PFSK-1 (cell line): ENCODE data around the gene TTC39C.

Experiments
- POLR2AphosphoS5 ChIP-seq: IDR thresholded peaks from 2 replicates; pipeline ENCODE4 v1.6.1; 2012; ENCODE audit warnings: low read depth, mild to moderate bottlenecking, control low read depth, low read length, moderate library complexity
- REST ChIP-seq, 2 experiments: IDR thresholded peaks; 2 replicates each; pipeline versions ENCODE4 v1.6.1 to v1.8.0; 2011 to 2012; ENCODE audit warnings: low read depth in 2 of 2, low read length in 2 of 2, control low read depth in 1 of 2, inconsistent platforms in 1 of 2, mild to moderate bottlenecking in 1 of 2, moderate library complexity in 1 of 2; ENCODE audit not compliant: insufficient read depth in 1 of 2
- SIN3A ChIP-seq: IDR thresholded peaks from 2 replicates; pipeline ENCODE4 v1.6.1; 2012; ENCODE audit warnings: mild to moderate bottlenecking, low read length, moderate library complexity, borderline replicate concordance; ENCODE audit not compliant: insufficient read depth

- no peak for TF ChIP-seq POLR2AphosphoS5
- TF ChIP-seq SIN3A: no peak
- TF ChIP-seq REST (IDR thresholded peaks at IDR 0.05; ENCODE audit: insufficient read depth in 1 of 2, low read depth in 2 of 2, low read length in 2 of 2): no peak
Measured at GRCh38 chr18:24126155-24126961, 111.8 kb downstream of the TTC39C start.
